HG03432 (cell line): ENCODE results near the gene MARCHF6.
"Not testable (repeated sequence)": the region's sequence is repeated elsewhere in the genome, so short reads cannot be mapped to it uniquely, and the experiment has no call there.

Experiments
- ATAC-seq: cut with Tn5 transposase; IDR thresholded peaks from one replicate; pipeline ENCODE4 v1.9.1; 2021; ENCODE audit warnings: mild to moderate bottlenecking, moderate library complexity; ENCODE audit not compliant: unreplicated experiment

Gene MARCHF6

GRCh38 chr5:10348258-10348657 lies 5.2 kb upstream of the MARCHF6 start:
- no peak for ATAC-seq

DNA sequence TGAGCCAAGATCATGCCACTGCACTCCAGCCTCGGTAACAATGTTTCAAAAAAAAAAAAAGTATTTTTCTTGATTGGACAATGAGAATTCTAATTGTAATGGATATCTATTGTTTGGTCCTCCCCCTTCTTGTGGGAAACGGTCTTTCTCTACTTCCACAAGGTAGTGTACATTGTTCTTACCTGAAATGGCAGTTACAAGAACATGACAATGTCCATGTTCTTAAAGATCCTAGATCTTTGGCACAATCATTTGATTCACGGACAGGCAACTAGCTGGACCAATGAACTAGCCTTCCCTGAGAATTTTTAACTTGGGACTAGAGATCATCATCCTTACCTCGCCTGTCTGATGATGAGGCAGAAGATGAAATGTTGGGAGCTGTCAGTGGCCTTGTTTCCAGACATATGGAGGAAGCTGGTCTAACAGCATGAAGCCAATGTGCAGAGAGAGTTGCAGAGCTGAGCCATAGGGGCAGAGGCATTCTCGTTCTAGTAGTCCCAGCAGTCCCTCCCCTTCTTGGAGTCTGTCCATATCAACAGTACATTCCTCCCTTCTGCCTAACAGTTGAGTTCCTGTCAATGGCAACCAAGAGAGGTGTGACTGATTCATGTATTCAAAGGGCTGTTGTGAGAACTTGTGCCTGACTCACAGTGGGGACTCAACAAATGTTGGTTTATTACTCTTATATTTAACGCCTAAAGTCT lies 2.1 kb upstream of the MARCHF6 start:
- ATAC-seq = no peak

DNA sequence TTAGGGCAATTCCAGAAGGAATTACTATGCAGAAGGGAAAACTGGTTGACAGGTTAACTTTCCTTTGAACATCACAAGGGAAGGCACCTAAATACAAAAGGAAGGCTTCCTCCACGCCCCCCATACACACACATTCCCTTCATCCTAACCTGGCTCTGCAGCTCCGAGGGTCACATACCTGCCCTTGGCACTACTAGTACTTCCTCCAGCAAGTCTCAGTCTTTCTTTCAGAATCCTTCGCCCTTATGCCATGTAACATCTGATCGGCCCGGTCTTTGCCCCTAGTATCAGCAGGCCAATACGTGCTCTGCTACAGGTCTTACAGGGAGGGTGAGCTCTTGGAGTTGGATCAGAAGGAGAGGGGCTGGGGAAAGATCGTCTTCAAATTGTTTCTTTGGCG lies 1.6 kb upstream of the MARCHF6 start:
- ATAC-seq = no peak

GRCh38 chr5:10352430-10353240 lies 860 bp upstream of the MARCHF6 start:
- no peak for ATAC-seq

DNA sequence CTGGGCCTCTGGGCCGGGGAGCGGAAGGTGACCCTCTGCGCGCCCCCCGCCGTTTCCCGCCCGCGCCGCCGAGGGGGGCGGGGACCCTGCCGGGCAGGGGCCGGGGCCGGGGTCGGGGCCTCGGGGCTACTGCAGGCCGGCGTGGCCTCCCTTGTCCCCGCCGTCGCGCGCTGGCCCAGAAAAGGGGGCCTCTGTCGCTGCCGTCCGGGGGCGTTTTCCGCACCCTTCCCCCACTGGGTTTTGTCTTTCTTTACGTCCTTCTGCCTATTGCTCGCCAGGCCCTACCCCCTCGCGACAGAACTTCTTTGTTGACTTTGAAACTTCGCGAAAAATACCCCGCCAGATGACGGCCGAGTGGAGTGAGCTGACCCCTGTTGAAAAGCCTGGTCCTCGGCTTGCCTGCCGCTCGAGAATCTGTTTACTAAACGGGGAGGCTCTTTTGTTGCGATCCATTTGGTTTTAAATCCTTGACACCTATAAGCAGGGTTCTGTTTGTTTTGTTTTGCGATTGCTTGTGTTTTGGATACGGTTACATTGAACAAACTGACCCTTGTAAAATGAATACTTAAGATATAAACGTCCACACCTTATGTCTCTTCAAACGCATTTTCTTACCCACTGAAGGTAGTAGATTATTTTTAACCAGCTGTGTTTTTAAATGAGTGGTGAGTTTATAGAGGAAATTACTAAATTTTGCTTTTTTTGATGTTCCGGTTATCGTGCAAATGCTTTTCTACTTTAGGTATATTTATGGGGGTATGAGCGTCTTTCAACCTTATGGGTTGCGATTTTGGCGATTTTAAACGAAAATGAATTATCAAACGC lies 765 bp downstream of the MARCHF6 start:
- peak; percentile 20 for ATAC-seq

DNA sequence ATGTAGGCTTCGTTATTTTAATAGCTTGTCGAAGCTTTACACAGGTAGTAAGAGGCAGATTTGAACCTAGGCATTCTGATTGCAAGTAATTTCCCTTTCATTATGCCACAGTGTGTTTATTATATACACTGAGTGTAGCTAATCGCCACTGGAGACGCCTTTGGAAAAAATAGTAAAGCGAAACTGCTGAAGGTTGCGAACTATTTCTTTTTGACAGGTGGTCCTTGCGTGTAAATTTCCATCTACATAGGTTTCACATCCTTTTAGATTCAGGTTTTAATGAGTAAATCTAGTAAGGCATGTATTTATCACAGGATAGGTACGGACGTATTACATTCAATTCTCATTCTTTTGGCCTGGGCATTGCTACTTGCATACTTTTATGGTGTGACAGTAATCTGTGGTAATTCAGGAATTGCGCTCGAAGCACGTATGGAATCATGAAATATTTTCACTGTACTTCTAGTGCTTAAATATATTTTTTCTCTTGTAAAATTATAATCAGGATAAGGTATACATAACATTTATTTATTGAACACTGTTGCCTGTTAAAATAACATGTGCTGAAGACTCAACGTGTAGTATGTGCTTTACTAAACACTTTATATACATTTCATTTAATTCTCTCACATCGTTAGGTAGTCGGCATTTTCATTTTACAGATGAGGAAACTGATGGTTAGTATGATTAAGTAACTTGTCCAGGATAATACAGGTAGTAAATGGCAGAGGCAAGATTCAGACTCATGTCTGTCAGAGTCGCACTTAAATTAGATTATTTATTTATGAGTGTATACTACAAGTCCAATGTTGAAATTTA lies 1.8 kb downstream of the MARCHF6 start:
- no peak for ATAC-seq

DNA sequence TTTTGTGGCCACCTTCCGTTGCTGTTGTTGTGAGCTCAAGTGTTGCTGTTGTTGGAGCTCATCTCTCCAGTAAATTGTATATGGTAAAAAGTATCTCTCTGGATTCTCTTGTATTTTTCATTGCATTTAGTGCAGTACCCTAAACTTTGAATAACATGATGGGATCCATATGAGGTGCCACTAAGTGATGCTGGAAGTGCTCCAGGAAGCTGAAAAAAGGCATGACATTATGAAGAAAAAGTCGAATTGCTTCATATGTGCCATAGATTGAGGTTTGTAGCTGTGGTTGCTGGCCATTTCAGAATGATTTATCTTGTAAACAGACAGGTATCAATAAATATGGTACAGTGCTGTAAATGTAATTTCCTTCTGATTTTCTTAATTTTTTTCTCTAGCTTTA lies 5.5 kb downstream of the MARCHF6 start:
- no peak for ATAC-seq

GRCh38 chr5:10360686-10361085 lies 7.2 kb downstream of the MARCHF6 start:
- no peak for ATAC-seq

DNA sequence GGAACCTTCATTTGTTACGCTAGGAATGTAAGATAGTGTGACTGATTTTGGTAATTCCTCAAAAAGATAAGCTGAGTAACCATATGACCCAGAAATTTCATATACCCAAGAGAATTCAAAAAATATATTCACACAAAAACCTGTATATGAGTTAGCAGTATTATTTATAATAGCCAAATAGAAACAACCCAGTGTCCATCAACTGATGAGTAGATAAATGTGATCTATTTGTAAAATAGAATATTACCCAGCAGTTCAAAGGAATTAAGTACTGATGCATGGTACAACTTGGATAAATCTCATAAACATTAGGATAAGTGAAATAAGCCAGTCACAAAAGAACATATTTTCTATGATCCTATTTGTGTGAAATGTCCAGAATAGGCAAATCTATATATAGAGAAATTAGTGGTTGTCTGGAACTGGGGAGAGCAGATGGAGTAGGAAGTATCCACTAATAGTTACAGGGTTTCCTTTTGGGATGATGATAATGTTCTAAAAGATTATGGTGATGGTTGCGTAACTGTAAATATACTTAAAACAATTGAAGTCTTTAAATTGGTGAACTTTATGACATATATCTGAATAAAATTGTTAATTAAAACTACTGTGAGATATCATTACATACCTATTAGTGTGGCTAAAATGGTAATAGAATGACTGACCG lies 10.2 kb downstream of the MARCHF6 start:
- ATAC-seq = no peak

GRCh38 chr5:10364186-10364689 lies 10.7 kb downstream of the MARCHF6 start:
- no peak for ATAC-seq

- no peak for ATAC-seq
Measured at GRCh38 chr5:10365782-10366181, 12.3 kb downstream of the MARCHF6 start.

DNA sequence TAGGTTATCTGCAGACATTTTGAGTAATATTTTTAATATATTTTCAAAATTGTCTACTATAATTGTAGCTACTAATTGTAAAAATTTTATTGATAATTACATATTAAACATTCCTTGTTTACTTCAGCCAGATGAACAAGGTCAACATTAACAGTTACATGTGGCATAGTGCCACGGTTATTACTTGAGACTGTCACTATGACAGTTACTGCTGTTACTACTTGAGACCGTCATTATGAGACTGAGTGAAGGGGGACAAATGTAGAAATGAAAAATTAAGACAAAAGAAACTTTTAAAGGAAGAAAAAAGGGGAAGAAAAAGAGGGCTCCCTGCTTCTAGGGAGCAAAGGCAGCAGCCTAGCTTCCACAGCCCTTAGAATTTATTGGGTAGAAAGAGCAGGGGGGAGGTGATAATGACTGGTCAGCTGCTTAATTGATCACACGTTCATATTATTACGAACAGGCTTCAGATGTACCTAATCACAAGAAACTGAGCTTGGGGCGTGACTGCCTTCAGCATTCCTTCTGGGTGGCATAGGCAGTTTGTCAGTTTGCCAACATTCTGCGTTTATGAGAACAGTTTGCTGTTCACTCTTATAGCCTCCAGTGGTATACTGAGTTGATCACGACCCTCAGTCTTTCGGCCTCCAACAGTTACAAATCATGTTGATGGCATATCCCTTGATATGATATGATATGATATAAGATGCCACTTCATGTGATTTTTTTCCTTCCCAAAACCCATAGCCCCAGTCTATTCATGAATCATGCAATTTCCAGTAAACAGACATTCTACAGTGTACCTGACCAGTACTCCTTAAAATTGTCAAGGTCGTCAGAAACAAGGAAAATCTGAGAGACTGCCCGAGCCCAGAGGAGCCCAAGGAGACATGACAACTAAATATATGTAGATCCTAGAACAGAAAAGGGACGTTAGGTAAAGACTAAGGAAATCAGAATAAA lies 13.1 kb downstream of the MARCHF6 start:
- no peak for ATAC-seq

DNA sequence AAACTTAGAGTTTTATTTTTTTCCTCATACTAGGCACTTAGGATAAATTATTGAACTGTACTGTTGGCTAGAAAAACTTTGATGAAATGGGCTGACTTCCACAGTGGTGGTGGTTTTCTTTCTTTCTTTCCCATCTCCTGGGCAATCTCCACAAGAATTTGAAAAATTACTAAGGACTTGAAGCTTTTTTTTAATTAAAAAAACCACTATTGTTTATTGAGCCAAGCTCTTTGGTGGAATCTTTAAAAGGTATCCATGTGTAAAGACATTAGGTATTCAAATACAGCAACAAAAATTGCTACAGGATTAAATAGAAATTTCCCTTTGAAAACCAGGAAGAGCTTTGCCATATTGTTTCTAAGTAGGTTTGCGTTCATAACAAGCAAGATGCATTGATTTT lies 14.1 kb downstream of the MARCHF6 start:
- ATAC-seq = no peak

GRCh38 chr5:10370931-10371330 lies 17.4 kb downstream of the MARCHF6 start:
- no peak for ATAC-seq

- not testable (repeated sequence) for ATAC-seq
Measured at GRCh38 chr5:10371369-10371768, 17.9 kb downstream of the MARCHF6 start.

DNA sequence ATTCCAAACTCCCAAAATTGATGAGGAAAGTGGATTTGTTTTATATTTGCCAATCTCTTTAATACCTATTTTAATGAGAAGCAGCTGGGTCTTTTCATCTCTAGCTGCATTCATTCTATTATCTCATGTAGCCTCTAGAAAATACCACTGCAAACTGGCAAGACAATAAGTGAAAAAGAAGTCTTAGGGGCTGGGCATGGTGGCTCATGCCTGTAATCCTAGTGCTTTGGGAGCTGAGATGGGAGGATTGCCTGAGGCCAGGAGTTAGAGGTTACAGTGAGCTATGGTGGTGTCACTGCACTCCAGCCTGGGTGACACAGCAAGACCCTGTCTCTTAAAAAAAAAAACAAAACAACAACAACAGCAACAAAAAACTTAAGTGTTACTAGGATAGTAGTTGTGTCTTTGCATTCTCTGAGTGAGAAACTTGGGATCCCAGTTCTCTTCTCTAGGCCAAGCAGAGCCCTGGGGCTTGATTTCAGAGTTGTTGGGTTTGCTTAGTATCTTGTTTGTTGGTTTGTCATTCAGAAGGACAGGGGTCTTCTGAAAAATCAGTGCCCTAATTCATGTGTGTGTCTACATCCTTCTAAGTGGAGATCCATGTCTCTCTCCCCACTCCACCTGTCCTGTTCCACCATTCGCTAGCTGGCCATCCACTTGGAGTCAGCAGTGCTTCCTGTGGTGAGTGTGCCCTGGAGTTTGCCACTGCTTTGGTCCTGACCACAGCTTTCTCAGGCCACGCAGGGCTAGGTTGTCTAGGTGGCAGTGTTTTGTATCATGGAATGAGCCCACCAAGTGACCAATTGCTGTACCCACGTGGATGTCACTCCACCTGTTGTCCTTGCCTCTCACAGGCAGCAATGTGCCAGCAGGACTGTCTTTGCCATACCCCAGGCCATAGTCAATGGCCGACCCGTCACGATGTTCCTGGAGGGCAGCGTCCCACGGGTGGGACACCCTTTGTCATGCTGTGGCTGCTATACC lies 19.5 kb downstream of the MARCHF6 start:
- ATAC-seq = no peak
